K562 (cell line): ENCODE measurements around the gene SYNJ2. TPM values are rescaled to one million over a fixed set of nuclear protein-coding genes. Genes with fewer than 3 reads are reported as not detected.

Source experiments
- ATAC-seq: fragments of 200-7000 bp; cut with Tn5 transposase; 3 replicates; pipeline ENCODE4 v1.9.1; 2020; ENCODE audit warnings: moderate library complexity
- BruUV-seq: library from RNA; stranded (reverse); fragments of 400-500 nt; replicated peaks from 2 replicates; lab custom pipeline; 2021; lab: Mats Ljungman, UMichigan
- CTCF ChIA-PET: fragments of 300-600 bp; formaldehyde crosslinking; extraction: SDS; loops from one replicate; lab custom pipeline; 2021; ENCODE audit warnings: low intra/inter-chr PET ratio; lab: Yijun Ruan, JAX
- POLR2A ChIA-PET: fragments of 300-600, 350-650 bp; sonication (Branson Sonifier 250); formaldehyde crosslinking; extraction: SDS; loops from one replicate; lab custom pipeline; 2021; ENCODE audit warnings: antibody characterized with exemption, inconsistent platforms; lab: Yijun Ruan, JAX
- DNase-seq, 4 experiments: peaks; one replicate each; pipeline versions ENCODE4 v3.0.0 to v3.0.0-alpha.2; 2011 to 2018; ENCODE audit warnings: low spot score in 3 of 4, mixed read lengths in 3 of 4; ENCODE audit errors: extremely low read depth in 1 of 4
- FAIRE-seq: peaks from 2 replicates; lab custom pipeline; 2011; peaks lifted over from hg19 to GRCh38; lab: Jason Lieb, UNC
- H2AFZ ChIP-seq: 2 replicates; pipeline ENCODE4 v1.6.0; 2011; ENCODE audit warnings: low read depth, low read length, control low read depth, inconsistent platforms
- H3K27ac ChIP-seq: fragments of 200-600 bp; 3 replicates; pipeline ENCODE4 v1.8.0; 2011; ENCODE audit warnings: low read depth, mild to moderate bottlenecking, control low read depth, inconsistent platforms, low read length, moderate library complexity, mixed read lengths; ENCODE audit errors: extremely low read depth
- H3K27me3 ChIP-seq, 2 experiments: fragments of 300-600 bp in 1 of 2; 2 replicates in 1 of 2; 3 replicates in 1 of 2; pipeline versions ENCODE4 v1.6.0 to v1.8.0; 2011; ENCODE audit warnings: inconsistent platforms in 2 of 2, low read length in 2 of 2, mild to moderate bottlenecking in 1 of 2, mixed read lengths in 1 of 2, moderate library complexity in 1 of 2; ENCODE audit not compliant: control insufficient read depth in 2 of 2, insufficient read depth in 2 of 2
- H3K36me3 ChIP-seq: fragments of 300-600 bp; 3 replicates; pipeline ENCODE4 v1.8.0; 2011; ENCODE audit warnings: mild to moderate bottlenecking, low read length, inconsistent platforms; ENCODE audit not compliant: control insufficient read depth, insufficient read depth
- H3K4me1 ChIP-seq, 2 experiments: fragments of 200-600 bp in 1 of 2; replicated peaks in 1 of 2; 2 replicates in 1 of 2; 3 replicates in 1 of 2; pipeline versions ENCODE4 v1.5.1 to v1.8.0; 2011; ENCODE audit warnings: inconsistent platforms in 2 of 2, low read length in 2 of 2, mild to moderate bottlenecking in 1 of 2, mixed read lengths in 1 of 2, moderate library complexity in 1 of 2; ENCODE audit not compliant: control insufficient read depth in 2 of 2, insufficient read depth in 2 of 2
- H3K4me2 ChIP-seq: 2 replicates; pipeline ENCODE4 v1.6.1; 2011; ENCODE audit warnings: low read length, control low read depth, inconsistent platforms, mixed read lengths; ENCODE audit not compliant: insufficient read depth
- H3K4me3 ChIP-seq: fragments of 200-600 bp; sonication (generic), shearing (Covaris generic); 2 replicates; pipeline ENCODE4 v1.5.1; 2016; ENCODE audit warnings: control low read depth, inconsistent platforms
- H3K79me2 ChIP-seq: fragments of 200-600 bp; 3 replicates; pipeline ENCODE4 v1.8.0; 2011; ENCODE audit warnings: low read length, inconsistent platforms; ENCODE audit not compliant: control insufficient read depth, insufficient read depth
- H3K9ac ChIP-seq, 2 experiments: 2 replicates each; pipeline versions ENCODE4 v1.6.0 to v1.6.1; 2011; ENCODE audit warnings: low read depth in 2 of 2, low read length in 2 of 2, control low read depth in 1 of 2, inconsistent platforms in 1 of 2, mild to moderate bottlenecking in 1 of 2, mixed read lengths in 1 of 2; ENCODE audit not compliant: insufficient read depth in 1 of 2
- H3K9me1 ChIP-seq: one replicate; pipeline ENCODE4 v1.6.0; 2011; ENCODE audit warnings: inconsistent platforms, mild to moderate bottlenecking, low read length, moderate library complexity; ENCODE audit not compliant: control insufficient read depth, insufficient read depth
- H3K9me3 ChIP-seq: replicated peaks from 2 replicates; pipeline ENCODE4 v1.5.1; 2011; ENCODE audit warnings: low read depth, low read length, inconsistent platforms; ENCODE audit not compliant: control insufficient read depth, insufficient read depth
- H4K20me1 ChIP-seq: replicated peaks from 2 replicates; pipeline ENCODE4 v1.6.1; 2011; ENCODE audit warnings: low read length, inconsistent platforms, mixed read lengths; ENCODE audit not compliant: control insufficient read depth, insufficient read depth
- ADNP ChIP-seq: fragments of 200-800 bp; sonication (Bioruptor generic); IDR thresholded peaks from 2 replicates; pipeline ENCODE4 v1.6.1; 2016; ENCODE audit warnings: missing genetic modification characterization, missing compliant biosample characterization
- CBFB ChIP-seq: sonication (generic); formaldehyde crosslinking; IDR thresholded peaks from 2 replicates; pipeline ENCODE4 v1.4.0; 2020; ENCODE audit warnings: mild to moderate bottlenecking, missing genetic modification reagents
- CCAR2 ChIP-seq: fragments of 200-400 bp; formaldehyde crosslinking; IDR thresholded peaks from 2 replicates; pipeline ENCODE4 v1.6.1; 2017; ENCODE audit warnings: mild to moderate bottlenecking, low read depth, low read length
- FOXA3 ChIP-seq, 2 experiments: fragments of 450-650 bp in 1 of 2; sonication (generic) in 1 of 2; formaldehyde crosslinking; IDR thresholded peaks in 1 of 2; conservative IDR thresholded peaks in 1 of 2; 2 replicates each; pipeline versions ENCODE4 v1.4.0 to v1.8.0; 2020 to 2022; ENCODE audit warnings: mild to moderate bottlenecking in 2 of 2, missing genetic modification reagents in 1 of 2
- FOXP1 ChIP-seq: sonication (generic); formaldehyde crosslinking; IDR thresholded peaks from 2 replicates; pipeline ENCODE4 v1.8.0; 2022; ENCODE audit warnings: mild to moderate bottlenecking, missing genetic modification reagents
- HDAC1 ChIP-seq, 2 experiments: fragments of 450-650 bp; IDR thresholded peaks; 2 replicates each; pipeline ENCODE4 v1.6.1; 2016 to 2017; ENCODE audit warnings: inconsistent platforms in 1 of 2, mild to moderate bottlenecking in 1 of 2, moderate library complexity in 1 of 2
- POLR3G ChIP-seq: IDR thresholded peaks from 2 replicates; pipeline ENCODE4 v1.6.1; 2011; ENCODE audit not compliant: insufficient read length, insufficient replicate concordance; ENCODE audit errors: extremely low read depth
- RBFOX2 ChIP-seq: fragments of 200-400 bp; formaldehyde crosslinking; IDR thresholded peaks from 2 replicates; pipeline ENCODE4 v1.6.1; 2017; ENCODE audit warnings: low read depth, mild to moderate bottlenecking, low read length, moderate library complexity
- USF2 ChIP-seq: sonication (generic); formaldehyde crosslinking; IDR thresholded peaks from 2 replicates; pipeline ENCODE4 v1.5.0; 2020; ENCODE audit warnings: missing genetic modification reagents
- YY1 ChIP-seq, 3 experiments: IDR thresholded peaks; 2 replicates each; pipeline ENCODE4 v1.6.1; 2011; ENCODE audit warnings: low read length in 2 of 3, mild to moderate bottlenecking in 2 of 3, moderate library complexity in 2 of 3, borderline replicate concordance in 1 of 3, control low read depth in 1 of 3, low read depth in 1 of 3; ENCODE audit not compliant: insufficient read depth in 3 of 3, insufficient replicate concordance in 2 of 3, control insufficient read depth in 1 of 3, insufficient read length in 1 of 3; ENCODE audit errors: extremely low read depth in 1 of 3
- ZHX1 ChIP-seq: fragments of 150-350 bp; conservative IDR thresholded peaks from 2 replicates; pipeline ENCODE4 v1.6.1; 2014; ENCODE audit warnings: low read length
- ZNF384 ChIP-seq: IDR thresholded peaks from 2 replicates; pipeline ENCODE4 v1.6.1; 2012; ENCODE audit warnings: low read depth, low read length, improper control_type of control experiment
- ZNF444 ChIP-seq: fragments of 250-450 bp; sonication (Bioruptor Pico); IDR thresholded peaks from 2 replicates; pipeline ENCODE4 v1.4.0; 2020; ENCODE audit warnings: mild to moderate bottlenecking, moderate library complexity
- ZNF717 ChIP-seq: fragments of 250-450 bp; sonication (Bioruptor Pico); IDR thresholded peaks from 2 replicates; pipeline ENCODE4 v1.5.0; 2021
- WGBS: fragments of 100-300 bp; shearing (Covaris generic); methylation state at CpG from one replicate; pipeline ENCODE4 v1.1.6; 2016; ENCODE audit warnings: low coverage, mixed read lengths; ENCODE audit not compliant: insufficient coverage; ENCODE audit errors: missing lambda C conversion rate; 5-methylcytosine and 5-hydroxymethylcytosine counted together
- in situ Hi-C: fragments of 300-500 bp; cut with MboI; formaldehyde crosslinking; loops from 4 replicates; pipeline ENCODE4 v1.15.0; 2018; ENCODE audit warnings: inconsistent platforms, mixed read lengths
- intact Hi-C: fragments of 100-400 bp; cut with micrococcal nuclease; formaldehyde crosslinking; loops from 2 replicates; pipeline ENCODE4 v1.14.2; 2022
- polyA plus RNA-seq, 8 experiments: library from polyadenylated mRNA; depleted of rRNA in 4 of 8; stranded (reverse) in 5 of 8; unstranded in 3 of 8; fragments of >200 nt; fragmentation: Nextera tagmentation in 2 of 8; fragmentation: Illumina TruSeq in 1 of 8; extraction: Ambion mirVana in 2 of 8; extraction: Trizol in 1 of 8; gene quantifications; 2 replicates each; pipeline versions ENCODE4 v1.2.1 to v1.2.3, GENCODE V29; 2011 to 2014; ENCODE audit warnings: inconsistent platforms in 1 of 8, missing spikeins in 1 of 8
- total RNA-seq, 7 experiments: library from RNA; depleted of rRNA in 6 of 7; stranded (reverse); fragments of >200 nt in 6 of 7; fragmentation: Illumina TruSeq in 2 of 7; extraction: Trizol in 2 of 7; gene quantifications; 2 replicates each; pipeline versions ENCODE4 v1.2.1 to v1.2.3, GENCODE V29; 2011 to 2021; ENCODE audit warnings: low replicate concordance in 1 of 7

The SYNJ2 gene
- total and polyA plus RNA-seq, 9 of the 15 experiments (the other 6 are each of a cell fraction or from before 2014, with no cell fraction given), result 3.0 to 27.7 (median 17.8) TPM

GRCh38 chr6:158031381-158032353, 50.0 kb downstream of the SYNJ2 start:
- Histone ChIP-seq H3K4me2 (peak overlapping the region; percentile 56), H3K79me2 (peaks cover 3% of the 10 kb centered on the region; the same call in 1 of the 3 replicates), H3K27ac (peak overlapping the region; percentile 49; the same call in 2 of the 3 replicates), H3K9ac (peak overlapping the region; percentile 17 to 84; a peak in 3 of 4 replicates), H3K27me3 (no peaks in the 10 kb centered on the region), H3K36me3 (peaks cover 26% of the 10 kb centered on the region; the same call in 1 of the 3 replicates), H2AFZ (peak overlapping the region; percentile 9), H3K4me1 (peaks cover 18 to 39% of the 10 kb centered on the region in 2 experiments), H3K9me1 (peaks cover 3% of the 10 kb centered on the region), H3K4me3 (no peak overlapping the region), H4K20me1 (no peaks in the 10 kb centered on the region), H3K9me3 (no peaks in the 10 kb centered on the region)
- in situ Hi-C loops (no loop called here), intact Hi-C loops (no loop called here)
- peak; percentile 79 for ATAC-seq
- BruUV-seq, result no TSS peak
- ChIA-PET POLR2A (interaction anchor here (0.7 to 2.8 kb wide), 9 partner anchors 9 to 663 kb away, joined by 3 to 19 read pairs (median 4); no protein-coding TSS in a partner anchor), CTCF (no interaction called here)
- peak; percentile 89 for FAIRE-seq
- DNase-seq, result peak; percentile 66 to 82 (median 82)
- 8% methylated on average over 20 of the region's 20 CpGs for WGBS
- TF ChIP-seq FOXA3 (CRISPR knock-in tag; conservative IDR thresholded peaks at IDR 0.05 in 1 of 2, IDR thresholded peaks at IDR 0.05 in 1 of 2) (no peak), ZNF717 (CRISPR knock-in tag) (no peak), RBFOX2 (no peak), ZHX1 (no peak), YY1 (IDR thresholded peaks at IDR 0.05; ENCODE audit: borderline replicate concordance in 1 of 3, control insufficient read depth in 1 of 3, extremely low read depth in 1 of 3, insufficient read depth in 3 of 3, insufficient read length in 1 of 3, insufficient replicate concordance in 2 of 3, low read depth in 1 of 3, low read length in 2 of 3) (peak in 1 of 3 experiments; percentile 15), CCAR2 (no peak), CBFB (CRISPR knock-in tag) (no peak), POLR3G (no peak), ZNF444 (CRISPR knock-in tag) (no peak), USF2 (CRISPR knock-in tag) (no peak), ZNF384 (no peak), HDAC1 (IDR thresholded peaks at IDR 0.05) (no peak), ADNP (tag) (no peak), FOXP1 (no peak; the same call in 1 of the 2 replicates)
